HL-60 (cell line): Measurements from ENCODE around the gene TRIM7.

Source experiments
- CTCF ChIP-seq: IDR thresholded peaks from one replicate; pipeline ENCODE4 v1.5.1; 2011; ENCODE audit warnings: low read length, control low read depth, inconsistent platforms; ENCODE audit not compliant: insufficient read depth
- REST ChIP-seq: IDR thresholded peaks from 2 replicates; pipeline ENCODE4 v1.6.1; 2012; ENCODE audit warnings: low read depth; ENCODE audit not compliant: insufficient replicate concordance

GRCh38 chr5:181187500-181188213 lies 17.3 kb downstream of the TRIM7 start:
- no peak for TF ChIP-seq CTCF
- TF ChIP-seq REST: no peak
